GM21526 (cell line): ENCODE measurements around the gene SLC41A3.

Source experiments
- ATAC-seq: cut with Tn5 transposase; IDR thresholded peaks from one replicate; pipeline ENCODE4 v1.9.1; 2021; ENCODE audit warnings: moderate library complexity; ENCODE audit not compliant: unreplicated experiment, low FRiP score

SLC41A3 gene

GRCh38 chr3:126121074-126121473, 37.1 kb upstream of the SLC41A3 start:
- ATAC-seq, result no peak

- ATAC-seq, result no peak
Measured at GRCh38 chr3:126119976-126120375, 36.1 kb upstream of the SLC41A3 start.

GRCh38 chr3:126119008-126119675, 35.2 kb upstream of the SLC41A3 start:
- no peak for ATAC-seq

- ATAC-seq, result no peak
Measured at GRCh38 chr3:126118591-126118990, 34.7 kb upstream of the SLC41A3 start.

GRCh38 chr3:126117786-126118185, 33.9 kb upstream of the SLC41A3 start:
- ATAC-seq, result no peak

GRCh38 chr3:126117212-126117611, 33.3 kb upstream of the SLC41A3 start:
- ATAC-seq, result no peak

- no peak for ATAC-seq
Measured at GRCh38 chr3:126116526-126116925, 32.6 kb upstream of the SLC41A3 start.

- ATAC-seq, result no peak
Measured at GRCh38 chr3:126114443-126115386, 30.8 kb upstream of the SLC41A3 start.

GRCh38 chr3:126113733-126114442, 30.0 kb upstream of the SLC41A3 start:
- ATAC-seq, result no peak

- no peak for ATAC-seq
Measured at GRCh38 chr3:126113238-126113555, 29.3 kb upstream of the SLC41A3 start.

- ATAC-seq, result no peak
Measured at GRCh38 chr3:126112531-126113237, 28.8 kb upstream of the SLC41A3 start.

GRCh38 chr3:126111566-126112475, 27.9 kb upstream of the SLC41A3 start:
- no peak for ATAC-seq

GRCh38 chr3:126111126-126111551, 27.2 kb upstream of the SLC41A3 start:
- ATAC-seq, result no peak

GRCh38 chr3:126110431-126111125, 26.7 kb upstream of the SLC41A3 start:
- no peak for ATAC-seq

- no peak for ATAC-seq
Measured at GRCh38 chr3:126109880-126110235, 25.9 kb upstream of the SLC41A3 start.

GRCh38 chr3:126109146-126109879, 25.4 kb upstream of the SLC41A3 start:
- ATAC-seq, result no peak

- ATAC-seq, result no peak
Measured at GRCh38 chr3:126108676-126109050, 24.7 kb upstream of the SLC41A3 start.

GRCh38 chr3:126107957-126108675, 24.2 kb upstream of the SLC41A3 start:
- ATAC-seq, result no peak
